HEK293 (cell line): ENCODE measurements around the gene CCL18.
A peak's percentile ranks its signal among the peaks of the same experiment; 100 is the strongest.

Source experiments
- CTCF ChIA-PET: fragments of 350-600 bp; formaldehyde crosslinking; extraction: SDS; loops from one replicate; lab custom pipeline; 2021; ENCODE audit warnings: antibody characterized with exemption; lab: Yijun Ruan, JAX
- POLR2A ChIA-PET: fragments of 300-600 bp; formaldehyde crosslinking; extraction: SDS; loops from one replicate; lab custom pipeline; 2020; ENCODE audit warnings: antibody characterized with exemption, inconsistent platforms; lab: Yijun Ruan, JAX
- H3K27ac ChIP-seq: fragments of 200-500 bp; sonication (Bioruptor generic); 2 replicates; pipeline ENCODE4 v1.5.1; 2014; ENCODE audit warnings: low read depth, low read length, control low read depth, inconsistent platforms; ENCODE audit errors: extremely low read depth
- H3K36me3 ChIP-seq, 2 experiments: fragments of 200-500 bp in 1 of 2; sonication (Bioruptor generic) in 1 of 2; 1 replicate in 1 of 2; 2 replicates in 1 of 2; pipeline ENCODE4 v1.5.1; 2014 to 2017; ENCODE audit warnings: inconsistent platforms in 2 of 2, low read length in 2 of 2; ENCODE audit not compliant: control insufficient read depth in 2 of 2, insufficient read depth in 1 of 2
- H3K4me1 ChIP-seq: fragments of 200-500 bp; sonication (Bioruptor generic); 2 replicates; pipeline ENCODE4 v1.5.1; 2014; ENCODE audit warnings: mild to moderate bottlenecking, low read length, inconsistent platforms; ENCODE audit not compliant: control insufficient read depth, insufficient read depth
- H3K4me3 ChIP-seq: 2 replicates; pipeline ENCODE4 v1.5.1; 2011; ENCODE audit warnings: low read depth, mild to moderate bottlenecking, control low read depth, low read length, moderate library complexity
- H3K9me3 ChIP-seq: fragments of 200-500 bp; sonication (Bioruptor generic); 2 replicates; pipeline ENCODE4 v1.5.1; 2014; ENCODE audit warnings: low read depth, low read length, inconsistent platforms; ENCODE audit not compliant: control insufficient read depth, insufficient read depth
- BCL11B ChIP-seq: fragments of 450-650 bp; formaldehyde crosslinking; IDR thresholded peaks from 2 replicates; pipeline ENCODE4 v1.5.1; 2016; ENCODE audit warnings: low read depth, missing biosample characterization, missing genetic modification characterization
- GLIS1 ChIP-seq: fragments of 450-650 bp; formaldehyde crosslinking; IDR thresholded peaks from 2 replicates; pipeline ENCODE4 v1.5.1; 2016; ENCODE audit warnings: missing biosample characterization, missing genetic modification characterization
- HOXA7 ChIP-seq: sonication (generic); formaldehyde crosslinking; IDR thresholded peaks from 2 replicates; pipeline ENCODE4 v1.8.1; 2022; ENCODE audit warnings: missing genetic modification reagents, borderline replicate concordance
- MEIS1 ChIP-seq: sonication (generic); formaldehyde crosslinking; IDR thresholded peaks from 2 replicates; pipeline ENCODE4 v1.8.1; 2022; ENCODE audit warnings: missing genetic modification reagents, mild to moderate bottlenecking, borderline replicate concordance
- PRDM1 ChIP-seq: fragments of 450-650 bp; formaldehyde crosslinking; IDR thresholded peaks from 2 replicates; pipeline ENCODE4; 2016; ENCODE audit warnings: missing biosample characterization, missing genetic modification characterization
- ZBTB17 ChIP-seq: fragments of 450-650 bp; formaldehyde crosslinking; IDR thresholded peaks from 2 replicates; pipeline ENCODE4 v1.5.1; 2016; ENCODE audit warnings: missing biosample characterization, missing genetic modification characterization
- ZNF140 ChIP-seq: fragments of 450-650 bp; formaldehyde crosslinking; IDR thresholded peaks from 2 replicates; pipeline ENCODE4 v1.5.1; 2016; ENCODE audit warnings: missing biosample characterization, missing genetic modification characterization
- ZNF184 ChIP-seq: fragments of 450-650 bp; IDR thresholded peaks from 2 replicates; pipeline ENCODE4 v1.5.1; 2018; ENCODE audit warnings: missing biosample characterization, mild to moderate bottlenecking, missing genetic modification characterization
- ZNF202 ChIP-seq: fragments of 450-650 bp; formaldehyde crosslinking; IDR thresholded peaks from 2 replicates; pipeline ENCODE4 v1.5.1; 2016; ENCODE audit warnings: missing biosample characterization, missing genetic modification characterization, borderline replicate concordance
- ZNF324 ChIP-seq: fragments of 450-650 bp; formaldehyde crosslinking; IDR thresholded peaks from 2 replicates; pipeline ENCODE4 v1.5.1; 2016; ENCODE audit warnings: missing biosample characterization, missing genetic modification characterization
- ZNF366 ChIP-seq: fragments of 450-650 bp; formaldehyde crosslinking; conservative IDR thresholded peaks from 2 replicates; pipeline ENCODE4 v1.5.1; 2016; ENCODE audit warnings: missing biosample characterization, missing genetic modification characterization
- ZNF658 ChIP-seq: fragments of 450-650 bp; formaldehyde crosslinking; IDR thresholded peaks from 2 replicates; pipeline ENCODE4; 2016; ENCODE audit warnings: missing biosample characterization, missing genetic modification characterization
- ZNF670 ChIP-seq: fragments of 450-650 bp; formaldehyde crosslinking; IDR thresholded peaks from 2 replicates; pipeline ENCODE4 v1.5.1; 2016; ENCODE audit warnings: missing biosample characterization, missing genetic modification characterization, low read depth
- ZNF785 ChIP-seq: fragments of 450-650 bp; formaldehyde crosslinking; IDR thresholded peaks from 2 replicates; pipeline ENCODE4 v1.5.1; 2016; ENCODE audit warnings: missing biosample characterization, missing genetic modification characterization
- ZNF792 ChIP-seq: fragments of 450-650 bp; formaldehyde crosslinking; IDR thresholded peaks from 2 replicates; pipeline ENCODE4 v1.5.1; 2016; ENCODE audit warnings: missing biosample characterization, missing genetic modification characterization
- TF ChIP-seq, protein P1 (sequence below): fragments of 450-650 bp; formaldehyde crosslinking; IDR thresholded peaks from 2 replicates; pipeline ENCODE4 v1.5.1; 2016; ENCODE audit warnings: missing biosample characterization, missing genetic modification characterization
- TF ChIP-seq, protein P2 (sequence below): fragments of 450-650 bp; formaldehyde crosslinking; IDR thresholded peaks from 2 replicates; pipeline ENCODE4 v1.5.1; 2017; ENCODE audit warnings: missing biosample characterization, missing genetic modification characterization
- TF ChIP-seq, protein P3 (sequence below): fragments of 450-650 bp; formaldehyde crosslinking; IDR thresholded peaks from 2 replicates; pipeline ENCODE4 v1.5.1; 2016; ENCODE audit warnings: missing biosample characterization, missing genetic modification characterization
- TF ChIP-seq, protein P4 (sequence below): fragments of 450-650 bp; formaldehyde crosslinking; IDR thresholded peaks from 2 replicates; pipeline ENCODE4 v1.5.1; 2016; ENCODE audit warnings: missing biosample characterization, missing genetic modification characterization

The CCL18 gene

DNA sequence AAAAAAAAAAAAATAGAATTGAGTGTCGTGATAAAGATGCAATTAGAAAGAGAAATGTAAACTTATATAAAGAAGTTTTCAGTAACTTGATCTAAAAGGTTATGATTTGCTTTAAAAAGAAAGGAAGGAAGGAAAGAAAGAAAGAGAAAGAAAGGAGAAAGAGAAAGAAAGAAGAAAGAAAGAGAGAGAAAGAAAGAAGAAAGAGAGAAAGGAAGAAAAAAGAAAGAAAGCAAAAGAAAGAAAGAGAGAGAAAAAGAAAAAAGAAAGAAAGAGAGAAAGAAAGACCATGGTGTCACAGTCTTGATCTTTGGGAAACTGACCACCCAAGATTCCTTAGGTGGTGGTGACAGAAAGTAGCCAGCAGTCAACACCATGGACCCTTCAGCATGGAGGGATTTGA, 30.2 kb downstream of the CCL18 start:
- H3K4me1 ChIP-seq, result no peaks in the 10 kb centered on the region
- no peak overlapping the region for H3K27ac ChIP-seq
- no peaks in the 10 kb centered on the region for H3K9me3 ChIP-seq
- no peaks in the 10 kb centered on the region for H3K36me3 ChIP-seq
- ChIA-PET CTCF (no interaction called here), POLR2A (no interaction called here)
- TF ChIP-seq BCL11B (tag by site-specific recombination), result no peak
- peak; percentile 88 for TF ChIP-seq PRDM1
- peak; percentile 75 for TF ChIP-seq ZNF366 (tag by site-specific recombination)
- TF ChIP-seq, protein P1, sequence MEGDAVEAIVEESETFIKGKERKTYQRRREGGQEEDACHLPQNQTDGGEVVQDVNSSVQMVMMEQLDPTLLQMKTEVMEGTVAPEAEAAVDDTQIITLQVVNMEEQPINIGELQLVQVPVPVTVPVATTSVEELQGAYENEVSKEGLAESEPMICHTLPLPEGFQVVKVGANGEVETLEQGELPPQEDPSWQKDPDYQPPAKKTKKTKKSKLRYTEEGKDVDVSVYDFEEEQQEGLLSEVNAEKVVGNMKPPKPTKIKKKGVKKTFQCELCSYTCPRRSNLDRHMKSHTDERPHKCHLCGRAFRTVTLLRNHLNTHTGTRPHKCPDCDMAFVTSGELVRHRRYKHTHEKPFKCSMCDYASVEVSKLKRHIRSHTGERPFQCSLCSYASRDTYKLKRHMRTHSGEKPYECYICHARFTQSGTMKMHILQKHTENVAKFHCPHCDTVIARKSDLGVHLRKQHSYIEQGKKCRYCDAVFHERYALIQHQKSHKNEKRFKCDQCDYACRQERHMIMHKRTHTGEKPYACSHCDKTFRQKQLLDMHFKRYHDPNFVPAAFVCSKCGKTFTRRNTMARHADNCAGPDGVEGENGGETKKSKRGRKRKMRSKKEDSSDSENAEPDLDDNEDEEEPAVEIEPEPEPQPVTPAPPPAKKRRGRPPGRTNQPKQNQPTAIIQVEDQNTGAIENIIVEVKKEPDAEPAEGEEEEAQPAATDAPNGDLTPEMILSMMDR (tag by site-specific recombination), result no peak
- TF ChIP-seq, protein P2, sequence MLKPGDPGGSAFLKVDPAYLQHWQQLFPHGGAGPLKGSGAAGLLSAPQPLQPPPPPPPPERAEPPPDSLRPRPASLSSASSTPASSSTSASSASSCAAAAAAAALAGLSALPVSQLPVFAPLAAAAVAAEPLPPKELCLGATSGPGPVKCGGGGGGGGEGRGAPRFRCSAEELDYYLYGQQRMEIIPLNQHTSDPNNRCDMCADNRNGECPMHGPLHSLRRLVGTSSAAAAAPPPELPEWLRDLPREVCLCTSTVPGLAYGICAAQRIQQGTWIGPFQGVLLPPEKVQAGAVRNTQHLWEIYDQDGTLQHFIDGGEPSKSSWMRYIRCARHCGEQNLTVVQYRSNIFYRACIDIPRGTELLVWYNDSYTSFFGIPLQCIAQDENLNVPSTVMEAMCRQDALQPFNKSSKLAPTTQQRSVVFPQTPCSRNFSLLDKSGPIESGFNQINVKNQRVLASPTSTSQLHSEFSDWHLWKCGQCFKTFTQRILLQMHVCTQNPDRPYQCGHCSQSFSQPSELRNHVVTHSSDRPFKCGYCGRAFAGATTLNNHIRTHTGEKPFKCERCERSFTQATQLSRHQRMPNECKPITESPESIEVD, result no peak
- TF ChIP-seq ZNF658 (tag by site-specific recombination), result no peak
- no peak overlapping the region for H3K4me3 ChIP-seq

DNA sequence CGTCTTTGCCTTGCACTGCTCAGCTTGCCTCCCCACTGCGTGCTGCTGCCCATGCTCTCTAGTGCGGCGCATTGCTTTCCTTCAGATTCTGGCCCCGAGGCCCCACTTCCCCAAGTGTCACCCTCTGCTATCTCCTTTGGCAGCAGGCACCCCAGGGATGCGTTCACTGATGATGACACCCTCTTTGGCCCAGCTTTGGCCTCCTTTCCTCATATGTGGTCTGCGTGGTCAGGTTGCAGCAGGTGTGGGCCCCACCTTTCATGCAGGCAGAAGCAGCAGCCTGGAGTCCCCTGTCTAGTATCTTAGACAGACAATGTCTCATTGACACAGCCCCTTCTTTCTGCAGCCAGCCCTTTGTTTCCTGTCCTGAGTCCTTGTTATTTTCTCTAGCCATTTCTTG, 30.7 kb downstream of the CCL18 start:
- Histone ChIP-seq H3K4me1 (no peaks in the 10 kb centered on the region), H3K27ac (no peak overlapping the region), H3K9me3 (no peaks in the 10 kb centered on the region), H3K4me3 (no peak overlapping the region), H3K36me3 (no peaks in the 10 kb centered on the region)
- TF ChIP-seq HOXA7 (CRISPR knock-in tag) (no peak), GLIS1 (tag by site-specific recombination) (no peak), ZNF184 (tag by site-specific recombination) (no peak), ZNF140 (tag by site-specific recombination) (no peak), MEIS1 (no peak), ZNF324 (tag by site-specific recombination) (no peak), ZBTB17 (tag by site-specific recombination) (no peak), ZNF792 (no peak), ZNF202 (tag by site-specific recombination) (no peak), ZNF785 (no peak), ZNF670 (tag by site-specific recombination) (no peak)
- TF ChIP-seq, protein P3, sequence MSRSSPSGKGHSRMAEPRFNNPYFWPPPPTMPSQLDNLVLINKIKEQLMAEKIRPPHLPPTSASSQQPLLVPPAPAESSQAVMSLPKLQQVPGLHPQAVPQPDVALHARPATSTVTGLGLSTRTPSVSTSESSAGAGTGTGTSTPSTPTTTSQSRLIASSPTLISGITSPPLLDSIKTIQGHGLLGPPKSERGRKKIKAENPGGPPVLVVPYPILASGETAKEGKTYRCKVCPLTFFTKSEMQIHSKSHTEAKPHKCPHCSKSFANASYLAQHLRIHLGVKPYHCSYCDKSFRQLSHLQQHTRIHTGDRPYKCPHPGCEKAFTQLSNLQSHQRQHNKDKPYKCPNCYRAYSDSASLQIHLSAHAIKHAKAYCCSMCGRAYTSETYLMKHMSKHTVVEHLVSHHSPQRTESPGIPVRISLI, result no peak
- TF ChIP-seq, protein P4, sequence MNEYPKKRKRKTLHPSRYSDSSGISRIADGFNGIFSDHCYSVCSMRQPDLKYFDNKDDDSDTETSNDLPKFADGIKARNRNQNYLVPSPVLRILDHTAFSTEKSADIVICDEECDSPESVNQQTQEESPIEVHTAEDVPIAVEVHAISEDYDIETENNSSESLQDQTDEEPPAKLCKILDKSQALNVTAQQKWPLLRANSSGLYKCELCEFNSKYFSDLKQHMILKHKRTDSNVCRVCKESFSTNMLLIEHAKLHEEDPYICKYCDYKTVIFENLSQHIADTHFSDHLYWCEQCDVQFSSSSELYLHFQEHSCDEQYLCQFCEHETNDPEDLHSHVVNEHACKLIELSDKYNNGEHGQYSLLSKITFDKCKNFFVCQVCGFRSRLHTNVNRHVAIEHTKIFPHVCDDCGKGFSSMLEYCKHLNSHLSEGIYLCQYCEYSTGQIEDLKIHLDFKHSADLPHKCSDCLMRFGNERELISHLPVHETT (tag by site-specific recombination), result no peak
- ChIA-PET POLR2A (no interaction called here), CTCF (no interaction called here)
